ENCODE data around the gene SLC6A17.

SLC6A17 gene

GRCh38 chr1:110187139-110187890, 37.0 kb downstream of the SLC6A17 start:
- Histone ChIP-seq H3K9me2 (ENCODE audit: low read depth, low read length) (no peaks in the 10 kb centered on the region), H3K9ac (ENCODE audit: low read length) (no peak overlapping the region), H3K4me1 (ENCODE audit: insufficient read depth, low read length, severe bottlenecking) (no peaks in the 10 kb centered on the region), H3K79me2 (ENCODE audit: insufficient read depth, low read length) (no peaks in the 10 kb centered on the region), H3F3A (ENCODE audit: insufficient read depth, low read length) (no peaks in the 10 kb centered on the region), H3K9me3 (ENCODE audit: low read length) (no peaks in the 10 kb centered on the region), H3K4me3 (ENCODE audit: low read depth, low read length, poor library complexity, severe bottlenecking) (no peak overlapping the region), H3K36me3 (ENCODE audit: insufficient read depth, low read length) (no peaks in the 10 kb centered on the region), H3K27me3 (ENCODE audit: insufficient read depth, low read length) (no peaks in the 10 kb centered on the region), H3K27ac (ENCODE audit: low read depth, low read length, poor library complexity, severe bottlenecking) (no peak overlapping the region), H4K20me1 (ENCODE audit: insufficient read depth, low read length) (no peaks in the 10 kb centered on the region), H3K4me2 (ENCODE audit: low read length) (no peak overlapping the region), H2AFZ (ENCODE audit: low read length) (no peak overlapping the region)
- TF ChIP-seq, protein P1, sequence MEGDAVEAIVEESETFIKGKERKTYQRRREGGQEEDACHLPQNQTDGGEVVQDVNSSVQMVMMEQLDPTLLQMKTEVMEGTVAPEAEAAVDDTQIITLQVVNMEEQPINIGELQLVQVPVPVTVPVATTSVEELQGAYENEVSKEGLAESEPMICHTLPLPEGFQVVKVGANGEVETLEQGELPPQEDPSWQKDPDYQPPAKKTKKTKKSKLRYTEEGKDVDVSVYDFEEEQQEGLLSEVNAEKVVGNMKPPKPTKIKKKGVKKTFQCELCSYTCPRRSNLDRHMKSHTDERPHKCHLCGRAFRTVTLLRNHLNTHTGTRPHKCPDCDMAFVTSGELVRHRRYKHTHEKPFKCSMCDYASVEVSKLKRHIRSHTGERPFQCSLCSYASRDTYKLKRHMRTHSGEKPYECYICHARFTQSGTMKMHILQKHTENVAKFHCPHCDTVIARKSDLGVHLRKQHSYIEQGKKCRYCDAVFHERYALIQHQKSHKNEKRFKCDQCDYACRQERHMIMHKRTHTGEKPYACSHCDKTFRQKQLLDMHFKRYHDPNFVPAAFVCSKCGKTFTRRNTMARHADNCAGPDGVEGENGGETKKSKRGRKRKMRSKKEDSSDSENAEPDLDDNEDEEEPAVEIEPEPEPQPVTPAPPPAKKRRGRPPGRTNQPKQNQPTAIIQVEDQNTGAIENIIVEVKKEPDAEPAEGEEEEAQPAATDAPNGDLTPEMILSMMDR (IDR thresholded peaks at IDR 0.05; ENCODE audit: low read length): no peak
- TF ChIP-seq EZH2 (IDR thresholded peaks at IDR 0.05; ENCODE audit: borderline replicate concordance, low read length): no peak

GRCh38 chr1:110188035-110188618, 37.8 kb downstream of the SLC6A17 start:
- no peak for TF ChIP-seq EZH2 (IDR thresholded peaks at IDR 0.05; ENCODE audit: borderline replicate concordance, low read length)
- TF ChIP-seq, protein P1 (IDR thresholded peaks at IDR 0.05; ENCODE audit: low read length): no peak
- no peak overlapping the region for H3K4me2 ChIP-seq (ENCODE audit: low read length)
- H3K9ac ChIP-seq (ENCODE audit: low read length): no peak overlapping the region
- H3K27me3 ChIP-seq (ENCODE audit: insufficient read depth, low read length): no peaks in the 10 kb centered on the region
- H3K4me3 ChIP-seq (ENCODE audit: low read depth, low read length, poor library complexity, severe bottlenecking): no peak overlapping the region
- H3K27ac ChIP-seq (ENCODE audit: low read depth, low read length, poor library complexity, severe bottlenecking): no peak overlapping the region
- H3K9me2 ChIP-seq (ENCODE audit: low read depth, low read length): no peaks in the 10 kb centered on the region
- no peaks in the 10 kb centered on the region for H3K36me3 ChIP-seq (ENCODE audit: insufficient read depth, low read length)
- H3K9me3 ChIP-seq (ENCODE audit: low read length): no peaks in the 10 kb centered on the region
- no peaks in the 10 kb centered on the region for H3F3A ChIP-seq (ENCODE audit: insufficient read depth, low read length)
- no peak overlapping the region for H2AFZ ChIP-seq (ENCODE audit: low read length)
- H3K4me1 ChIP-seq (ENCODE audit: insufficient read depth, low read length, severe bottlenecking): no peaks in the 10 kb centered on the region
- H4K20me1 ChIP-seq (ENCODE audit: insufficient read depth, low read length): no peaks in the 10 kb centered on the region
- no peaks in the 10 kb centered on the region for H3K79me2 ChIP-seq (ENCODE audit: insufficient read depth, low read length)

DNA sequence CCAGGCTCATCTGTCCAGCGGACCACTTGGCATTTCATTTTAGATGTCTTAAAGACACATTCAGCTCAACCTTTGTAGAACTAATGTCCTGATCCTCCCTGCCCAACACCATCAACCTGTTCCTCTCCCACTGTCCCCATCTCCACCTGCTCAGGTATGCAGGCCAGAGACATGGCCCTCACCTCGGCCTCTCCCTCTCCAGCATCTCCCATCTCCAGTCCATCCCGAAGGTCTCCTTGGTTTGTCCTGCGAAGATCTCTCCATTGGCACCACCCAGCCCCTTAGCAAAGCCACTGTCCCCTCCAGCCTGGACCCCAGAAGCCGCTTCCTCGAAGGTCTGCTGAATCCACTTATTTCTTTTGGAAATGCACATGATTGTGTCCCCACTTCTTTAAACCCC, 38.9 kb downstream of the SLC6A17 start:
- no peaks in the 10 kb centered on the region for H3K4me1 ChIP-seq (ENCODE audit: insufficient read depth, low read length, severe bottlenecking)
- no peaks in the 10 kb centered on the region for H3K9me2 ChIP-seq (ENCODE audit: low read depth, low read length)
- no peak overlapping the region for H3K4me2 ChIP-seq (ENCODE audit: low read length)
- no peak overlapping the region for H3K9ac ChIP-seq (ENCODE audit: low read length)
- H3F3A ChIP-seq (ENCODE audit: insufficient read depth, low read length): no peaks in the 10 kb centered on the region
- no peaks in the 10 kb centered on the region for H3K79me2 ChIP-seq (ENCODE audit: insufficient read depth, low read length)
- no peak overlapping the region for H2AFZ ChIP-seq (ENCODE audit: low read length)
- H3K27ac ChIP-seq (ENCODE audit: low read depth, low read length, poor library complexity, severe bottlenecking): no peak overlapping the region
- no peaks in the 10 kb centered on the region for H3K9me3 ChIP-seq (ENCODE audit: low read length)
- no peak overlapping the region for H3K4me3 ChIP-seq (ENCODE audit: low read depth, low read length, poor library complexity, severe bottlenecking)
- H3K36me3 ChIP-seq (ENCODE audit: insufficient read depth, low read length): no peaks in the 10 kb centered on the region
- no peaks in the 10 kb centered on the region for H4K20me1 ChIP-seq (ENCODE audit: insufficient read depth, low read length)
- no peak for TF ChIP-seq EZH2 (IDR thresholded peaks at IDR 0.05; ENCODE audit: borderline replicate concordance, low read length)
- TF ChIP-seq, protein P1 (IDR thresholded peaks at IDR 0.05; ENCODE audit: low read length): no peak
- no peaks in the 10 kb centered on the region for H3K27me3 ChIP-seq (ENCODE audit: insufficient read depth, low read length)
